Fibroblast of pulmonary artery (primary cell): Measurements from ENCODE around the gene RAB22A.

Experiments
- DNase-seq: peaks from one replicate; pipeline ENCODE4 v3.0.0-alpha.2; 2010; ENCODE audit warnings: low read depth
- H3K4me3 ChIP-seq: replicated peaks from 2 replicates; pipeline ENCODE4 v1.5.1; 2011; ENCODE audit warnings: low read depth, mild to moderate bottlenecking, control low read depth, low read length, moderate library complexity
- CTCF ChIP-seq: IDR thresholded peaks from 2 replicates; pipeline ENCODE4 v1.5.1; 2011; ENCODE audit warnings: mild to moderate bottlenecking, control low read depth, low read length, inconsistent platforms; ENCODE audit errors: missing control alignments

Gene RAB22A

DNA sequence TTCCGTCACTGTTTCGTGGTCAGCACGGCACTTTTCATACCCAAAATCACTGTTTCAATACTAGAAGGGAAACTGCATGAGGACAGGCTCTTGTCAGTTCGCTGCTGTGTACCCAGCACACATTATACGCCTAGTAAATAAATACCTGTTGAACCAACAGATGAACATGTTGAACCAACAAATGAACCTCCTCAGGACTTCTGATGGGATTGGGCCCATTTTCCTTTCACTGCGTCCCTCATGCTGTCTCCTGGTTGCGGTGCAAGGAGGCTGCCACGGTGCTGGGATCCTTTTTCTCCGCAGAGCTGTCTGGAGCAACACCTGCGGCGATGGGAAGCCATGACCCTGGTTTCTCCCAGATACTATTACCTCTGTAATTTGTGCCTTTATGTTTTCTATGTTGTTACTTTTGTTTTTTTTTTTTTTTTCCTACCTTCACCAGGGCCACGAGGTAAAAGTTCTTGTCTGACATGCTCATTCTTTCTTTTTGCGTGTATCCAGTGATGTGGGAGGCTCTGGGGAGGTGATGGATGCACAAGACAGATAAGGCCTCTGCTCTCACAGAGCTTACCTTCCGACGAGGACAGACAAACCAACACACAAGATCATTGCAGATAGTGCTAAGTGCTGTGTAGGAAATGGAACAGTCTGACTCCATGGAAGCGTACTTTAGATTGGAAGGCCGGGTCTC is 80.6 kb downstream of the RAB22A start:
- peak overlapping the region; percentile 79 for H3K4me3 ChIP-seq
- no peak for TF ChIP-seq CTCF
- DNase-seq = no peak

DNA sequence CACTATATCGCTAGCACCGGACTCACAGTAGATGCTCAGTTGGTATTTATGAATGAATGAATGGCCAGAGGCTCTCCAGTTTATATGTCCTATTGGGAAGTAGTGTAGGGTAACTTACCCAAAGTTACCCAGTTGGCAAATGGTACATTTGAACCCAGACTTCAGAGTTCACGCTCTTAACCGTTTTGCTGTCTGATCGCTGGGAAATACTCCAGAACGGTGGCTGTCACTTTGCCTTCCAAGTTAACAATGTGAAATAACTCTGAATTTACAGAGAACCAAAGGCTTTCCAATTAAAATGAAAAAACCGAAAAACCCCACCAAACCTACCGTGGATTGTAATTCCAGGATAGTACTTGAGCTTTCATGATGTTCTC is 81.1 kb downstream of the RAB22A start:
- peak overlapping the region; percentile 79 for H3K4me3 ChIP-seq
- no peak for TF ChIP-seq CTCF
- no peak for DNase-seq

DNA sequence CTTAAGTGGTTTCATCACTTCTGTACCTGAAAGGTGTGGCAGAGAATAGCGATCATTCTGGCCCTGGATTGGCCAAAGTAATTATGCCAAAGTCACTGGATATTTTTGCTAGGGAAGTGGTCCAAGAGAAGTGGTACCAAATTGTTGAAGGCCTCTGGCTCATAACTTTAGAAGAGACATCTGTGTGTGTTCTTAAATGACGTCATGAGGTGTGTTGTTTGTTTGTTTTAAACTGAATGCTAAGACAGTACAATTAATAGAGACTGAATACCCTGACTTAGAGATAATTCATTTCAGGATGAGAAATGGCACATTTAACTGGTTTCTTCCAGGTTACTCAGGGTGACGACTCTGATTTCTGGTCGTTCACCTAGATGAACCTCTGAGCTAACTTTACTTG is 82.8 kb downstream of the RAB22A start:
- H3K4me3 ChIP-seq = no peak overlapping the region
- TF ChIP-seq CTCF = no peak
- DNase-seq = no peak

DNA sequence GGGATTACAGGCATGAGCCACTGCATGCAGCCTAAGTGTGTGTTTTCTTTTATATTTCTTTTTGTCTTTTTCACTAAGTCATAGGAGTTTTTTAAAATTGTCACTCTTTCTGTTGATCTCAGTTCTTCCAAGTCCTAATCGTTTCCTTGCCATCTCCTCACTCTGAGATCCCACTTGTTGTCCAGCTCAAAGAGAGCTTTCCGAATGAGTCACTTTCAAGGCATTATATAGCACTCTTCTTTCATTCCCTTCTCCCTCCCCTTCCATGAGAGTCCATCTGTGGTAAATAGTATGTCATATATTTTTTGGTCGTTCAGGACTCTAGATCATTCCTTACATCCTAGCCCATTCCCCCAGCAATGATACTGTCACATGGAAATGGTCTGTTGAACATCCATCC is 83.8 kb downstream of the RAB22A start:
- no peak for DNase-seq
- H3K4me3 ChIP-seq = no peak overlapping the region
- TF ChIP-seq CTCF = no peak

DNA sequence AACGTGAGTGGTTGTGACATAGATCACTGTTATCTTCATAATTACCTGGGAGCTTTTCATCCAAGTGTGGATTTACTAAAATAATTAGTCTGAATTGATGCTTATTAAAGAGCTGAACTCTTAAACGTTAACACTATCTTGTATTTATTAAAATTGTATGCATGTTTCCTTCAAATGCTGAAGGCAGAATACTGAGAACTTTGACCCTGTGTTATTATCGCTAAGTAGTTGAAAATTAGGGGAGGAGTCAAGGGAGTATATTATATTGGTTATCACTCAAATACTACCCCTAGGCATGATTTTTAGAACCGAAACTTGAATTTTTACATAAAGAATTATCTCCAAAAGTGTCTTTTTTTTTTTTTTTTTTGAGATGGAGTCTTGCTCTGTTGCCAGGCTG is 85.3 kb downstream of the RAB22A start:
- no peak for DNase-seq
- no peak for TF ChIP-seq CTCF
- H3K4me3 ChIP-seq = no peak overlapping the region

GRCh38 chr20:58395604-58396003 is 86.1 kb downstream of the RAB22A start:
- TF ChIP-seq CTCF = no peak

DNA sequence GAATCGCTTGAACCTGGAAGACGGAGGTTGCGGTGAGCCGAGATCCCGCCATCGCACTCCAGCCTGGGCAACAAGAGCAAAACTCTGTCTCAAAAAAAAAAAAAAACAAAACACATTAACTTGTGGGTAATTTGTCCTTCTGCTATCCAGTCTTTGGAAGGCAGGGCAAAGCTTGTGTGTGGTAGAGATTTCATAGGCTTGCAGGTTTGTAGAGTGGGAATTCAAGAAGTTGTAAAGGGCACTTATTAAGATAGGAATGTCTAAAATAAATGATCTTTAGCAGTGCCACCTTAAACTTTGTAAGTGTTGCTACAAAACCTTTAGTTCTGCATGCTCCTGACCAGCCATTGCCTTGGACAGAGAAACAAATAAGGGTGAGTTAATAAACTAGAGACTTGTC is 87.9 kb downstream of the RAB22A start:
- no peak for DNase-seq
- no peak overlapping the region for H3K4me3 ChIP-seq
- no peak for TF ChIP-seq CTCF

More at GRCh38 chr20:58395604-58396003, 86.1 kb downstream of the RAB22A start:
- no peak overlapping the region for H3K4me3 ChIP-seq
- no peak for DNase-seq
